ENCODE data around the gene PHLPP1.

- TF ChIP-seq CTCF (conservative IDR thresholded peaks at IDR 0.05; ENCODE audit: low read depth, low read length) = no peak
- TF ChIP-seq EZH2phosphoT487 (IDR thresholded peaks at IDR 0.05; ENCODE audit: borderline replicate concordance, low read length) = no peak
- TF ChIP-seq EZH2 (IDR thresholded peaks at IDR 0.05; ENCODE audit: low read length, unreplicated experiment) = no peak
Observed at GRCh38 chr18:62992877-62993365, 277.6 kb downstream of the PHLPP1 start.

All from PC-3 (cell line).